GM12873 (cell line): Measurements from ENCODE around the gene BCAT1.

ENCODE experiments used
- CTCF ChIP-seq: IDR thresholded peaks from 2 replicates; pipeline ENCODE4 v1.5.1; 2012; ENCODE audit warnings: low read depth, mild to moderate bottlenecking, moderate library complexity, low read length, control low read depth; ENCODE audit not compliant: insufficient read depth; ENCODE audit errors: missing control alignments

BCAT1 gene

GRCh38 chr12:24945845-24946244 lies 3.1 kb downstream of the BCAT1 start:
- TF ChIP-seq CTCF, result no peak

- no peak for TF ChIP-seq CTCF
Observed at GRCh38 chr12:24945039-24945438, 3.9 kb downstream of the BCAT1 start.

GRCh38 chr12:24944601-24944975 lies 4.3 kb downstream of the BCAT1 start:
- no peak for TF ChIP-seq CTCF

- no peak for TF ChIP-seq CTCF
Observed at GRCh38 chr12:24943947-24944600, 4.8 kb downstream of the BCAT1 start.

- TF ChIP-seq CTCF, result no peak
Observed at GRCh38 chr12:24940157-24940556, 8.7 kb downstream of the BCAT1 start.

GRCh38 chr12:24938341-24938740 lies 10.6 kb downstream of the BCAT1 start:
- no peak for TF ChIP-seq CTCF

GRCh38 chr12:24937553-24938244 lies 11.2 kb downstream of the BCAT1 start:
- TF ChIP-seq CTCF, result no peak
